Esophagus mucosa (tissue), 1 donor: ENCODE data around the gene CTTN. TPM values are rescaled to one million over a fixed set of nuclear protein-coding genes. Genes with fewer than 3 reads are reported as not detected.

Experiments used
- ATAC-seq: fragments of 200-7000 bp; cut with Tn5 transposase; one replicate; pipeline ENCODE4 v1.9.1; 2020
- total RNA-seq: library from RNA; stranded (reverse); gene quantifications from one replicate; pipeline ENCODE4 v1.2.4, GENCODE V29; 2023
- donor health status: DM: yes; HTN: yes; CAD: no.

The CTTN gene
- total RNA-seq, 1 donor from 2014 or later, result 173 TPM

DNA sequence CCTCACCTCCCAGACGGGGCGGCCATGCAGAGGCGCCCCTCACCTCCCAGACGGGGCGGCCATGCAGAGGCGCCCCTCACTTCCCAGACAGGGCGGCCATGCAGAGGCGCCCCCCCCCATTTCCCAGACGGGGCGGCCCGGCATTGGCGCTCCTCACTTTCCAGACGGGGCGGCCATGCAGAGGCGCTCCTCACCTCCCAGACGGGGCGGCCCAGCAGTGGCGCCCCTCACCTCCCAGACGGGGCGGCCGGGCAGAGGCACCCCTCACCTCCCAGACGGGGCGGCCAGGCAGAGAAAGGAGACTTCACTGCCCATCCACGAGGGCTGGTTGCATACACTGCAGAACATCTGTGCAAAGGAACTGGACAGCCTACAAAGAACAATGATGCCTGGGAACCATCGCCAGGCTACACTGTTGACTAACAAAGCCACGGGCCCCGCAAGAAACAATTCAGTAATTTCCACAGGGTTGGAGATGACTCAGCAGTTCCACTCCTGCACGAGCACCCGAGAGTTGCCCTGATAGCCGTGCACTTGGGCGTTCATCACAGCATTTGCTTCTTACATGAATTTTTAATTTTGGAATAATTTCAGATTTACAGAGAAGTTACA lies 58.7 kb downstream of the CTTN start:
- ATAC-seq, result no peak

GRCh38 chr11:70458736-70459135 lies 60.4 kb downstream of the CTTN start:
- ATAC-seq, result no peak

DNA sequence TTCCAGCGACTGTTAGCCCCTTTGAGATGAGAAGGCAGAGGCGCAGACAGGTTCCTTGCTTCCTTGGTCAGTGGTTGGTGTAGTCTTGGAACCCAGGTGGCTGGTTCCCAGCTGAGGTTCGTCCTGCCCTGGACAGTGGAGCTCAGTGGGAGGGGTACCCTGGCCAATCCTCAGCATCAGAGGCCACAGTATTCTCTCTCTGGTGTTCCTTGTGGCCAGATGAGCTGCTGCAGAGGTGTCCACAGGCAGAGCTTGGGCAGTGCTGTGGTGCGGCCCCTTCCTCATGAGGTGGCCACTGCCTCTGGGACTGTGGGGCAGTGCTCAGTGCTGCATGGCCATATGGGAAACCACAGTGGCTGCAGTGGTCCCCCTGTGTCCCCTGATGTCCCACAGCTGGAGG lies 61.8 kb downstream of the CTTN start:
- ATAC-seq, result peak; percentile 19

DNA sequence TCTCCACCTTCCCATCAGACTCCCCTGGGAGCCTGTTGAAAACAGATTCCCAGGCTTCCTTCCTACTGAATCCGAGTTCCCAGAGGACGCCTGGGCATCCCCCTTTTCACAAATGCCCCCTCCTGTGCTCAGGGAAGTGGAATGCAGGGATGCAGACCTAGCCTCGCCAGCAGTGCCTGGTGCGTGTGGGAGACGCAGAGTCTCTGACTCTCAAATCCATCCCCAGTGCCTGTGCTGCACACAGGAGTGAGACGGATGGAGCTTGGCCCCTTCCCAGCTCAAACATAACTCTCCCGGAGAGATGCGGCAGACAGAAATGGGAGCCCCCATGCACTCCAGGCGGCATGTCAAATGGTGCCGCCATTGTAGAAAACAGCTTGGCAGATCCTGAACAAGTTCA lies 62.6 kb downstream of the CTTN start:
- no peak for ATAC-seq

DNA sequence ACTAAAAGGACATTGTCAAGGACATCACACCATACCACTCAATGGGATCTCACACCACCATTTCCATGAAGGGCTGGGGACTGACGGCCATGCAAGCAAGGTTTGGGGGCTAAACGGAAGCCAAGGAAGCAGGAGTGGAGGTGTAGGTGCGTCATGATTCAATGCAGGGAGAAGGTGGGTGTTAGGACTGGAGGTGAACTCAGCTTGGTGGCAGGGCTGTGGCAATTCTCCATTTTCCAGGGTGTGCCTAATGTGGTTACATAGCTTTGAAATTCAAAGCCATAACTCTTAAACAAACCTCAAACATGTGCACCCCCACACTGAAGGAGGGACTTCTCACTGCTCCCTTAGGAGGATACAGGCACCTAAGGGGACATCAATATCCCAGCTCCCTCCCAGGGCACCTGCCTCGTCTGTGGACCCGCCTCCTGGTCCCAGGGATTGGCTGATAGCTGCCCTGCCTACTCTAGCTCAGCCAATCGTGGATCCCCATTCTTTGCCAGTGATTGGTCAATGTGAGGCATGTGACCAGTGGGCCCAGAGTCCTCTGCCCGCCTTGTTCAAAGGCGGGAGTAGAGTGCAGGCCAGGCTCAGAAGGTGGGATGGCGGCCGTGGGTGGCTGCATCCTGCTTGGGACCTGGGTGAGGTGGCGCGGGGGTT lies 64.6 kb downstream of the CTTN start:
- no peak for ATAC-seq

GRCh38 chr11:70463478-70464255 lies 65.3 kb downstream of the CTTN start:
- ATAC-seq, result no peak

DNA sequence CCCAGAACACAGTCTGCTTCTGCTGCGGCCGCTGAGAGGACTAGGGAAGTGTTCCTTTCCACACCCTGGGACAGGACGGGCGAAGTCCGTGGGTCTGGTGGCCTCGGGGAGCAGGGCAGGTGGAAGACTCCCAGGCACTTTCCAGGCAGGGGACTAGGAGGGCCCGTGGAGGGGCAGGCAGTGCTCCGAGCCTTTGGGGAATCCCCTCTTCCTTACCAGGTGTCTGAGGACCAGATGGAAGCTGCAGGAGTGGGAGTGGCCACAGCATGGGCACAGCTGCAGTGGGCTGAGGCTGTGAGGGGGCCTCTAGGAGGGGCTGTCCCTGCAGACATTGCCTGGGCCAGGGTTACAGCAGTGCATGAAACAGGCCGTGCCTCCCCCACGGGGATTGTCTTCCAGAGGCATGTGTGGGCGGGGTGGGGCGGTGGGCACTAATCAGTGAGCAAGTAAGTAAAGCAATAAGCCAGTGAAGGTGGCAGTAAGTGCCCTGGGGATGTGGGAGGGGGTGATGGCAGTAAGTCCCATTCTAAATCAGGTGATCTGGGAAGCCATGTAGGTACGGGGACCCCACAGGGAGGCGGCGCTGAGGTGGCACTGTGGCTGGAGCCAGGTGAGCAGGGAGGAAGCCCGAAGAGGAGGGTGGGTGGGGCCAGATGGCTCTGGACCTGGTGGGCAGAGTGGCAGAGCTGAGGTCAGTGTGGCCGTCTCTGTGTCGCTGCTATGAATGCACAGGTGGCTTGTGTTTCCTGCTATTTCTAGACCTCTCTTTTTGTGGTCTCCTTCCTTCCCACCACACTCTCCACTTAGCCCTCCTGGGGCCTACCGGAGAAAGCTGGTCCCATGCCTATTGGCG lies 66.4 kb downstream of the CTTN start:
- no peak for ATAC-seq

- ATAC-seq, result peak; percentile 81
Measured at GRCh38 chr11:70466154-70466553, 67.8 kb downstream of the CTTN start.

- ATAC-seq, result no peak
Measured at GRCh38 chr11:70466596-70466995, 68.3 kb downstream of the CTTN start.

GRCh38 chr11:70467201-70468085 lies 69.1 kb downstream of the CTTN start:
- no peak for ATAC-seq

- no peak for ATAC-seq
Measured at GRCh38 chr11:70468256-70469195, 70.2 kb downstream of the CTTN start.

GRCh38 chr11:70470127-70470526 lies 71.8 kb downstream of the CTTN start:
- ATAC-seq, result no peak

GRCh38 chr11:70471254-70471653 lies 72.9 kb downstream of the CTTN start:
- no peak for ATAC-seq

- no peak for ATAC-seq
Measured at GRCh38 chr11:70472240-70472639, 73.9 kb downstream of the CTTN start.

GRCh38 chr11:70473186-70473872 lies 75.0 kb downstream of the CTTN start:
- ATAC-seq, result no peak

- no peak for ATAC-seq
Measured at GRCh38 chr11:70473873-70474690, 75.8 kb downstream of the CTTN start.

GRCh38 chr11:70474710-70475109 lies 76.4 kb downstream of the CTTN start:
- ATAC-seq, result no peak

DNA sequence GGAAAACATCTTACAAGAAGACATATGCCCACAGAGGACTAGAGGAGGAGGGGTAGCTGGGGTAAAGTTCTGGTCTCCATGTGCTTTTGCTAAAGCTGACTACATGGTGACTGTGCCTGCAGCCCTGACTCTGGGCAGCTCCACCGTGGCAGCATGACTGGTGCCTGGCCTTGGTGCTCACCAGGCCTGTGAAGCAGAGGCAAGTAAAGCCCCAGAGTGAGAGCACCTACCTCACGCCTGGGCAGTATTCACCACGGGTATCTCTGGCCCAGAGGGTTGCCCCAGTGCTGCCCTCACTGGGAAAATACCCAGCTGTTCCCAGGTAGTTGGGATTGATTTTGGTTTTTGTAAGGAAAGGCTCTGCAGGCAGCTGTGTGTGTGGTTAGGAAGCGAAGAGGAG lies 78.3 kb downstream of the CTTN start:
- no peak for ATAC-seq

DNA sequence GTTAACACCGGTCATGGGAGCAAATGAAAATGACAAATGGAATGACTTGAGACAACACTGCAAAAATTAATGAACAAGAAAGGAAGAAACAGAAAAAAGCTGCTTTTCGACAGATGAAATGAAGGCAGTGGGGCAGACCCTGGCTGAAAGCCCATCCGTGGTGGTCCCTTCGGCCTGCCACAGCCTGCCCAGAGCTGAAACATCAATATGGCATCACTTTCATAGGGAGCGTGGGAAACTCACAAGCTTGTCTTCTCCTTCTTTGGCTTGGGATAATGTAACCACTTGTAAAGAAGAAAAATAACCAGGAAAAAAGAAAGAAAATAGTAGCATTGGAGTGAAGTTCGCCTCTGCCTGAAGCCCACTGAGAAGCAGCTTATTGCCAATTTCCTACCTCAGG lies 78.8 kb downstream of the CTTN start:
- ATAC-seq, result no peak
